ENCODE results near the gene BRPF1.
"Not testable (repeated sequence)": the region's sequence is repeated elsewhere in the genome, so short reads cannot be mapped to it uniquely, and the experiment has no call there.

BRPF1 gene

GRCh38 chr3:9769426-9770275 is 38.1 kb downstream of the BRPF1 start, which contains the start of gene CAMK1:
TSS of gene CAMK1 (minus strand) at chr3:9769947. CDS start at chr3:9767749, 2,198 bp downstream.
- peak; percentile 75 for DNase-seq (ENCODE audit: low spot score)

- peak; percentile 73 for DNase-seq (ENCODE audit: low spot score)
Observed at GRCh38 chr3:9770276-9770812, 38.8 kb downstream of the BRPF1 start.

- DNase-seq (ENCODE audit: low spot score), result not testable (repeated sequence)
Observed at GRCh38 chr3:9771007-9771406, 39.5 kb downstream of the BRPF1 start.

GRCh38 chr3:9776896-9777693 is 45.6 kb downstream of the BRPF1 start:
- DNase-seq (ENCODE audit: low spot score), result no peak

- DNase-seq (ENCODE audit: low spot score), result peak; percentile 58
Observed at GRCh38 chr3:9777694-9778021, 46.1 kb downstream of the BRPF1 start.

- DNase-seq (ENCODE audit: low spot score), result peak; percentile 77
Observed at GRCh38 chr3:9778143-9779074, 46.9 kb downstream of the BRPF1 start.

- no peak for DNase-seq (ENCODE audit: low spot score)
Observed at GRCh38 chr3:9779075-9779593, 47.6 kb downstream of the BRPF1 start.

GRCh38 chr3:9779721-9780457 is 48.4 kb downstream of the BRPF1 start:
- no peak for DNase-seq (ENCODE audit: low spot score)

- no peak for DNase-seq (ENCODE audit: low spot score)
Observed at GRCh38 chr3:9780458-9780812, 48.9 kb downstream of the BRPF1 start.

GRCh38 chr3:9780910-9781309 is 49.4 kb downstream of the BRPF1 start:
- DNase-seq (ENCODE audit: low spot score), result no peak

GRCh38 chr3:9781551-9781950 is 50.0 kb downstream of the BRPF1 start:
- DNase-seq (ENCODE audit: low spot score), result no peak

GRCh38 chr3:9781978-9782603 is 50.6 kb downstream of the BRPF1 start:
- no peak for DNase-seq (ENCODE audit: low spot score)

GRCh38 chr3:9782770-9783169 is 51.2 kb downstream of the BRPF1 start:
- no peak for DNase-seq (ENCODE audit: low spot score)

GRCh38 chr3:9783954-9784353 is 52.4 kb downstream of the BRPF1 start:
- no peak for DNase-seq (ENCODE audit: low spot score)

GRCh38 chr3:9784965-9785364 is 53.4 kb downstream of the BRPF1 start:
- DNase-seq (ENCODE audit: low spot score), result no peak

GRCh38 chr3:9785602-9786001 is 54.1 kb downstream of the BRPF1 start:
- no peak for DNase-seq (ENCODE audit: low spot score)

GRCh38 chr3:9786209-9786739 is 54.7 kb downstream of the BRPF1 start:
- no peak for DNase-seq (ENCODE audit: low spot score)

- DNase-seq (ENCODE audit: low spot score), result no peak
Observed at GRCh38 chr3:9786825-9787669, 55.5 kb downstream of the BRPF1 start.

- DNase-seq (ENCODE audit: low spot score), result no peak
Observed at GRCh38 chr3:9787714-9788113, 56.2 kb downstream of the BRPF1 start.
